SK-N-SH (cell line): Measurements from ENCODE around the gene SMIM5. TPM values are rescaled to one million over a fixed set of nuclear protein-coding genes. Genes with fewer than 3 reads are reported as not detected.
A peak's percentile ranks its signal among the peaks of the same experiment; 100 is the strongest.

Experiments used
- CTCF ChIA-PET: fragments of 300-600, 350-600 bp; formaldehyde crosslinking; extraction: SDS; loops from one replicate; lab custom pipeline; 2021; lab: Yijun Ruan, JAX
- POLR2A ChIA-PET: fragments of 350-600 bp; sonication (Branson Sonifier 250); formaldehyde crosslinking; extraction: SDS; loops from one replicate; lab custom pipeline; 2020; ENCODE audit warnings: antibody characterized with exemption, inconsistent platforms; lab: Yijun Ruan, JAX
- DNase-seq: peaks from one replicate; pipeline ENCODE4 v3.0.0; 2012
- H2AFZ ChIP-seq: fragments of 200-600 bp; sonication (generic); 2 replicates; pipeline ENCODE4 v1.8.1; 2016; ENCODE audit warnings: antibody characterized with exemption, mild to moderate bottlenecking, low read depth
- H3F3A ChIP-seq: fragments of 200-600 bp; sonication (generic); replicated peaks from 2 replicates; pipeline ENCODE3; 2016; ENCODE audit warnings: antibody characterized with exemption, mild to moderate bottlenecking; ENCODE audit not compliant: insufficient read depth
- H3K27ac ChIP-seq, 2 experiments: fragments of 200-500 bp in 1 of 2; fragments of 200-600 bp in 1 of 2; sonication (Bioruptor generic) in 1 of 2; sonication (generic), shearing (Covaris generic) in 1 of 2; 2 replicates each; pipeline versions ENCODE4 v1.5.1 to v1.6.1; 2014 to 2016; ENCODE audit warnings: low read depth in 2 of 2, inconsistent platforms in 1 of 2, low read length in 1 of 2, mild to moderate bottlenecking in 1 of 2, mixed read lengths in 1 of 2
- H3K27me3 ChIP-seq: fragments of 200-600 bp; sonication (generic), shearing (Covaris generic); 2 replicates; pipeline ENCODE4 v1.6.1; 2016; ENCODE audit warnings: mixed run types; ENCODE audit not compliant: insufficient read depth
- H3K36me3 ChIP-seq, 2 experiments: fragments of 200-500 bp in 1 of 2; fragments of 200-600 bp in 1 of 2; sonication (Bioruptor generic) in 1 of 2; sonication (generic) in 1 of 2; replicated peaks in 1 of 2; 2 replicates each; pipeline versions ENCODE3 to v1.5.1; 2014 to 2016; ENCODE audit warnings: low read length in 1 of 2, mild to moderate bottlenecking in 1 of 2; ENCODE audit not compliant: insufficient read depth in 2 of 2, control insufficient read depth in 1 of 2
- H3K4me1 ChIP-seq, 2 experiments: fragments of 200-500 bp in 1 of 2; fragments of 200-600 bp in 1 of 2; sonication (Bioruptor generic) in 1 of 2; sonication (generic), shearing (Covaris generic) in 1 of 2; 2 replicates each; pipeline versions ENCODE4 v1.5.1 to v1.6.1; 2014 to 2016; ENCODE audit warnings: low read depth in 1 of 2, low read length in 1 of 2, mixed run types in 1 of 2; ENCODE audit not compliant: insufficient read depth in 2 of 2, control insufficient read depth in 1 of 2
- H3K4me2 ChIP-seq: fragments of 200-600 bp; sonication (generic), shearing (Covaris generic); 2 replicates; pipeline ENCODE4 v1.6.1; 2017; ENCODE audit warnings: mixed run types
- H3K4me3 ChIP-seq, 2 experiments: fragments of 200-500 bp in 1 of 2; fragments of 200-600 bp in 1 of 2; sonication (Bioruptor generic) in 1 of 2; sonication (generic), shearing (Covaris generic) in 1 of 2; 2 replicates each; pipeline versions ENCODE4 v1.5.1 to v1.8.1; 2014 to 2016; ENCODE audit warnings: low read depth in 2 of 2, inconsistent platforms in 1 of 2, low read length in 1 of 2, mild to moderate bottlenecking in 1 of 2, mixed read lengths in 1 of 2, moderate library complexity in 1 of 2
- H3K79me2 ChIP-seq: fragments of 200-600 bp; sonication (generic); 2 replicates; pipeline ENCODE4 v1.8.1; 2017; ENCODE audit warnings: mild to moderate bottlenecking; ENCODE audit not compliant: insufficient read depth
- H3K9ac ChIP-seq: fragments of 200-600 bp; sonication (generic); 2 replicates; pipeline ENCODE4 v1.6.1; 2017; ENCODE audit warnings: mixed run types
- H3K9me2 ChIP-seq: fragments of 200-600 bp; sonication (generic); 2 replicates; pipeline ENCODE4 v1.6.1; 2017; ENCODE audit warnings: mixed run types
- H3K9me3 ChIP-seq: fragments of 200-600 bp; sonication (generic); 2 replicates; pipeline ENCODE4 v1.6.1; 2017; ENCODE audit warnings: mixed run types, mild to moderate bottlenecking, moderate library complexity
- H4K20me1 ChIP-seq: fragments of 200-600 bp; sonication (generic); 2 replicates; pipeline ENCODE4 v1.6.1; 2017; ENCODE audit warnings: mild to moderate bottlenecking, mixed run types; ENCODE audit not compliant: insufficient read depth
- FOXM1 ChIP-seq: IDR thresholded peaks from 2 replicates; pipeline ENCODE4 v1.4.0; 2012; ENCODE audit warnings: low read depth, mild to moderate bottlenecking
- GABPA ChIP-seq: IDR thresholded peaks from 2 replicates; pipeline ENCODE4 v1.4.0; 2012; ENCODE audit warnings: low read depth, mild to moderate bottlenecking
- GATA2 ChIP-seq: sonication (generic); formaldehyde crosslinking; IDR thresholded peaks from 2 replicates; pipeline ENCODE4 v1.5.0; 2020; ENCODE audit warnings: mild to moderate bottlenecking, missing genetic modification reagents
- NFIC ChIP-seq: IDR thresholded peaks from 2 replicates; pipeline ENCODE4 v1.4.0; 2012; ENCODE audit warnings: borderline replicate concordance
- PBX3 ChIP-seq: IDR thresholded peaks from 2 replicates; pipeline ENCODE4; 2012
- RAD21 ChIP-seq: IDR thresholded peaks from 2 replicates; pipeline ENCODE4 v1.6.1; 2012; ENCODE audit warnings: mild to moderate bottlenecking, low read length
- RFX5 ChIP-seq: IDR thresholded peaks from 2 replicates; pipeline ENCODE4 v1.6.1; 2012; ENCODE audit warnings: mild to moderate bottlenecking, improper control_type of control experiment, low read length
- TCF12 ChIP-seq: IDR thresholded peaks from 2 replicates; pipeline ENCODE4 v1.4.0; 2012
- YY1 ChIP-seq: IDR thresholded peaks from 2 replicates; pipeline ENCODE4 v1.4.0; 2012; ENCODE audit warnings: low read depth, mild to moderate bottlenecking
- WGBS: methylation state at CpG from one replicate; pipeline ENCODE4 v1.1.6; 2017; ENCODE audit warnings: low lambda C conversion rate; 5-methylcytosine and 5-hydroxymethylcytosine counted together
- polyA plus RNA-seq, 3 experiments: library from polyadenylated mRNA; depleted of rRNA; stranded (reverse); fragments of >200 nt; gene quantifications; 2 replicates each; pipeline ENCODE4 v1.2.3, GENCODE V29; 2012
- TF ChIP-seq, protein P1 (sequence below): fragments of 200-600 bp; sonication (generic); IDR thresholded peaks from 2 replicates; pipeline ENCODE4 v1.6.1; 2017; ENCODE audit warnings: antibody characterized with exemption, mild to moderate bottlenecking, moderate library complexity
- TF ChIP-seq, protein P2 (sequence below): IDR thresholded peaks from 2 replicates; pipeline ENCODE4 v1.4.0; 2012; ENCODE audit warnings: low read depth, borderline replicate concordance
- TF ChIP-seq, protein P3 (sequence below): IDR thresholded peaks from 2 replicates; pipeline ENCODE4 v1.4.0; 2012; ENCODE audit warnings: low read depth, borderline replicate concordance

Gene SMIM5
- polyA plus RNA-seq, 1 of the 3 experiments (the other 2 are of a cell fraction), result 0.02 TPM

GRCh38 chr17:75684924-75685323 lies 51.7 kb downstream of the SMIM5 start:
- H3K27ac ChIP-seq, result peak overlapping the region in 1 of 2 experiments; percentile 59; a peak in 2 of 4 replicates
- H4K20me1 ChIP-seq, result peaks cover 12% of the 10 kb centered on the region; the same call in 1 of the 2 replicates
- peaks cover 8 to 20% of the 10 kb centered on the region in 2 experiments for H3K36me3 ChIP-seq
- H3K27me3 ChIP-seq, result no peaks in the 10 kb centered on the region
- no peak overlapping the region for H2AFZ ChIP-seq
- CTCF ChIA-PET, result interaction anchor here (4.0 to 5.2 kb wide), 2 partner anchors 10 to 52 kb away, joined by 22 to 50 read pairs; partner anchors contain the start of gene SMIM5
- TF ChIP-seq RAD21 (no peak), RFX5 (no peak), TCF12 (peak; percentile 39; the same call in 1 of the 2 replicates), GATA2 (CRISPR knock-in tag) (no peak), GABPA (no peak)
- 81% methylated on average over 7 of the region's 7 CpGs for WGBS
- peaks cover 36% of the 10 kb centered on the region for H3F3A ChIP-seq
- H3K79me2 ChIP-seq, result peaks cover 91% of the 10 kb centered on the region
- no peak for DNase-seq
- H3K9ac ChIP-seq, result no peak overlapping the region
- peak overlapping the region; percentile 9; the same call in 1 of the 2 replicates for H3K4me2 ChIP-seq
- H3K9me3 ChIP-seq, result no peaks in the 10 kb centered on the region
- POLR2A ChIA-PET, result no interaction called here
- no peak overlapping the region for H3K4me3 ChIP-seq
- no peaks in the 10 kb centered on the region for H3K9me2 ChIP-seq
- H3K4me1 ChIP-seq, result peaks cover 6 to 48% of the 10 kb centered on the region in 2 experiments; a peak in 3 of 4 replicates

- H3F3A ChIP-seq, result peaks cover 34% of the 10 kb centered on the region
- no peak for TF ChIP-seq NFIC
- no peak for TF ChIP-seq FOXM1
- no peak for TF ChIP-seq YY1
- H3K4me1 ChIP-seq, result peaks cover 6 to 47% of the 10 kb centered on the region in 2 experiments; a peak in 3 of 4 replicates
- no peak for DNase-seq
- peak overlapping the region; percentile 9; the same call in 1 of the 2 replicates for H3K4me2 ChIP-seq
- peak overlapping the region in 1 of 2 experiments; percentile 59; a peak in 1 of 4 replicates for H3K27ac ChIP-seq
- H2AFZ ChIP-seq, result no peak overlapping the region
- POLR2A ChIA-PET, result no interaction called here
- H3K9me2 ChIP-seq, result no peaks in the 10 kb centered on the region
- no peak overlapping the region for H3K9ac ChIP-seq
- H3K9me3 ChIP-seq, result no peaks in the 10 kb centered on the region
- CTCF ChIA-PET, result interaction anchor here (1.5 to 5.2 kb wide), 4 partner anchors 9 to 68 kb away, joined by 3 to 50 read pairs (median 14); partner anchors contain the start of gene SMIM5
- H3K27me3 ChIP-seq, result no peaks in the 10 kb centered on the region
- H3K79me2 ChIP-seq, result peaks cover 91% of the 10 kb centered on the region
- 85% methylated on average over 3 of the region's 3 CpGs for WGBS
- H3K36me3 ChIP-seq, result peaks cover 5 to 25% of the 10 kb centered on the region in 2 experiments
- no peak overlapping the region for H3K4me3 ChIP-seq
- H4K20me1 ChIP-seq, result peaks cover 12% of the 10 kb centered on the region; the same call in 1 of the 2 replicates
Measured at GRCh38 chr17:75685499-75685898, 52.3 kb downstream of the SMIM5 start.

DNA sequence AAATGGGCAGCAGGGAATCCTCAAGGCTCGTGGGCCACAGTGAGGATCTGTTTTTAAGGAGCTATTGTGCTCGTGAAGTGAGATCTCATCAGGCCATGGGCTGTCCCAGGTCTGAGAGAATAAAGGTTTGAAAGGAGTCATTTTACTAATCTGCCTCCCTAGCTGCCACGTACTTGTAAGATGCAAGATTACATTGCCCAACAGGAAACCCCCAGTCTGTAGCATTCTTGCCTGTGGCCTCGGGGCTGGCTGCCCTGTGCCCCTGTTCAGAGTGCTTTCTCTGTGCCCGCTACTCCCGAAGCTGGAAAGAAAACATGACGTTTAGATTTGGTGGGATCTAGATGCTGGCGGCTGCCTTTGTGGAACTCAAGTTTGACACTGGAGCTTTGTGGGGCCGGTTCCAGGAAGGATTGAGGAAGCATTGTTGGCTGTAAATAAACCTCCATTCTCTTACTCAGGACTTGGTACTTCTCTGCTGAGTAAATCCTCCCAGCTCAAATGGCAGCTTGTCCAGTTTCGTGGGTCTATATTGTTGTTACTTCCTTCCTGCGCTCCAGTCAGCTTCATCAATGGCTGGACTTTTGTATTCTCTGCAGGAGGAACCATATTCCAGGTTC lies 55.1 kb downstream of the SMIM5 start:
- H3K4me2 ChIP-seq, result no peak overlapping the region
- H3K4me1 ChIP-seq, result peaks cover 25 to 64% of the 10 kb centered on the region in 2 experiments; a peak in 3 of 4 replicates
- DNase-seq, result no peak
- TF ChIP-seq, protein P1, sequence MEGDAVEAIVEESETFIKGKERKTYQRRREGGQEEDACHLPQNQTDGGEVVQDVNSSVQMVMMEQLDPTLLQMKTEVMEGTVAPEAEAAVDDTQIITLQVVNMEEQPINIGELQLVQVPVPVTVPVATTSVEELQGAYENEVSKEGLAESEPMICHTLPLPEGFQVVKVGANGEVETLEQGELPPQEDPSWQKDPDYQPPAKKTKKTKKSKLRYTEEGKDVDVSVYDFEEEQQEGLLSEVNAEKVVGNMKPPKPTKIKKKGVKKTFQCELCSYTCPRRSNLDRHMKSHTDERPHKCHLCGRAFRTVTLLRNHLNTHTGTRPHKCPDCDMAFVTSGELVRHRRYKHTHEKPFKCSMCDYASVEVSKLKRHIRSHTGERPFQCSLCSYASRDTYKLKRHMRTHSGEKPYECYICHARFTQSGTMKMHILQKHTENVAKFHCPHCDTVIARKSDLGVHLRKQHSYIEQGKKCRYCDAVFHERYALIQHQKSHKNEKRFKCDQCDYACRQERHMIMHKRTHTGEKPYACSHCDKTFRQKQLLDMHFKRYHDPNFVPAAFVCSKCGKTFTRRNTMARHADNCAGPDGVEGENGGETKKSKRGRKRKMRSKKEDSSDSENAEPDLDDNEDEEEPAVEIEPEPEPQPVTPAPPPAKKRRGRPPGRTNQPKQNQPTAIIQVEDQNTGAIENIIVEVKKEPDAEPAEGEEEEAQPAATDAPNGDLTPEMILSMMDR, result no peak
- TF ChIP-seq PBX3, result no peak
- TF ChIP-seq, protein P2, sequence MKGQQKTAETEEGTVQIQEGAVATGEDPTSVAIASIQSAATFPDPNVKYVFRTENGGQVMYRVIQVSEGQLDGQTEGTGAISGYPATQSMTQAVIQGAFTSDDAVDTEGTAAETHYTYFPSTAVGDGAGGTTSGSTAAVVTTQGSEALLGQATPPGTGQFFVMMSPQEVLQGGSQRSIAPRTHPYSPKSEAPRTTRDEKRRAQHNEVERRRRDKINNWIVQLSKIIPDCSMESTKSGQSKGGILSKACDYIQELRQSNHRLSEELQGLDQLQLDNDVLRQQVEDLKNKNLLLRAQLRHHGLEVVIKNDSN, result no peak
- TF ChIP-seq, protein P3, sequence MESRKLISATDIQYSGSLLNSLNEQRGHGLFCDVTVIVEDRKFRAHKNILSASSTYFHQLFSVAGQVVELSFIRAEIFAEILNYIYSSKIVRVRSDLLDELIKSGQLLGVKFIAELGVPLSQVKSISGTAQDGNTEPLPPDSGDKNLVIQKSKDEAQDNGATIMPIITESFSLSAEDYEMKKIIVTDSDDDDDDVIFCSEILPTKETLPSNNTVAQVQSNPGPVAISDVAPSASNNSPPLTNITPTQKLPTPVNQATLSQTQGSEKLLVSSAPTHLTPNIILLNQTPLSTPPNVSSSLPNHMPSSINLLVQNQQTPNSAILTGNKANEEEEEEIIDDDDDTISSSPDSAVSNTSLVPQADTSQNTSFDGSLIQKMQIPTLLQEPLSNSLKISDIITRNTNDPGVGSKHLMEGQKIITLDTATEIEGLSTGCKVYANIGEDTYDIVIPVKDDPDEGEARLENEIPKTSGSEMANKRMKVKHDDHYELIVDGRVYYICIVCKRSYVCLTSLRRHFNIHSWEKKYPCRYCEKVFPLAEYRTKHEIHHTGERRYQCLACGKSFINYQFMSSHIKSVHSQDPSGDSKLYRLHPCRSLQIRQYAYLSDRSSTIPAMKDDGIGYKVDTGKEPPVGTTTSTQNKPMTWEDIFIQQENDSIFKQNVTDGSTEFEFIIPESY, result no peak

More for the DNA sequence above, 55.1 kb downstream of the SMIM5 start:
- no peak overlapping the region for H3K27ac ChIP-seq
- 96% methylated on average over 11 of the region's 11 CpGs for WGBS
- H3K27me3 ChIP-seq, result no peaks in the 10 kb centered on the region
- H3K79me2 ChIP-seq, result peaks cover 93% of the 10 kb centered on the region
- H4K20me1 ChIP-seq, result peaks cover 9% of the 10 kb centered on the region; the same call in 1 of the 2 replicates
- no peak overlapping the region for H3K9ac ChIP-seq
- H3K9me2 ChIP-seq, result no peaks in the 10 kb centered on the region
- ChIA-PET POLR2A (interaction anchor here (1.2 kb wide), 1 partner anchor 232 kb away, joined by 3 read pairs; the partner anchor contains the start of gene TMEM94), CTCF (interaction anchor here (0.9 to 4.0 kb wide), 9 partner anchors 8 to 158 kb away, joined by 3 to 22 read pairs (median 4); partner anchors contain the start of gene SMIM5)
- no peak overlapping the region for H3K4me3 ChIP-seq
- H3K36me3 ChIP-seq, result peaks cover 10 to 25% of the 10 kb centered on the region in 2 experiments
- H3F3A ChIP-seq, result peaks cover 40% of the 10 kb centered on the region
- H2AFZ ChIP-seq, result no peak overlapping the region
- no peaks in the 10 kb centered on the region for H3K9me3 ChIP-seq
